Mucosa of gallbladder (tissue), 1 donor: ENCODE results near the gene NUP35. TPM values are rescaled to one million over a fixed set of nuclear protein-coding genes. Genes with fewer than 3 reads are reported as not detected.

Source experiments
- DNase-seq: peaks from one replicate; pipeline ENCODE4 v3.0.0-alpha.2; 2020; ENCODE audit warnings: low spot score
- total RNA-seq: library from RNA; stranded (reverse); gene quantifications from one replicate; pipeline ENCODE4 v1.2.1, GENCODE V29; 2021
- donor health status: DM: no; HTN: no; CAD: no.

The NUP35 gene
- total RNA-seq, 1 donor from 2014 or later = 12.2 TPM

DNA sequence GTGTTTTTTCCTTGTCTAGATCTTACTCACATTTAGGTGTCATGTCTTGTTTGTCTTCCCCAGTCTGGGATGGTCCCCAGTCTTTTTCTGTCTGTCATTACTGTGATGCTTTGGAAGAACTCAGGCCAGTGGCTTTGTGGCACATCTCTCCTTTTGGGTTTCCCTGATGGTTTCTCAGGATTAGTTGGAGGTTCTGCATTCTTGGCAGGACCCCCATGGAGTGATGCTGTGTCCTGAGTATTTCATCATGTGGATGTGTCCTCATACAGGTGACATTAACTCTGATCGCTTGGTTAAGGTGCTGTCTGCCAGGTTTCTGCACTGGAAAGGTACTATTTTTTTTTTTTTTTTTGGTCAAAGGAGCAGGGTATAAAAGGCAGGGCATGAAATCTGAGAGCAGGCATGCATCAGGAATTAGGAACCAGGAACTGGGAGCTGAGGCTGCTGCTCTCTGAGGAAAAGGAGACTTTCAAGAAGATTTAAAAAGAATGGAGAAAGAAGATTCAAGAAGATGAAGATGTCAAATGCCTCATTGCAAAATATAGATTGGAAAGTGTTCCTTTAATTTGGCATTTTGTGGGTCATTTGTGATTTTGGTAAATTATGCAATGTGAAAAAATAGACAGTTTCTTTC lies 85.3 kb downstream of the NUP35 start:
- no peak for DNase-seq

Other genes starting within 250 kb of the NUP35 start
- gene NCKAP1, start 86.0 kb upstream of the NUP35 start, total RNA-seq = 127 TPM
- gene DUSP19, start 45.7 kb upstream of the NUP35 start, total RNA-seq = 7.9 TPM